Astrocyte of the hippocampus (primary cell): ENCODE measurements around the gene VWC2L.

Experiments used
- DNase-seq: peaks from one replicate; pipeline ENCODE4 v3.0.0; 2011; ENCODE audit warnings: low read depth, low spot score

The VWC2L gene

GRCh38 chr2:214410918-214411554 is at the start of gene VWC2L:
VWC2L (plus strand) TSS chr2:214411054; CDS start chr2:214414194, 3,140 bp downstream.
- DNase-seq: peak; percentile 95

- DNase-seq: no peak
Observed at GRCh38 chr2:214361116-214361515, 49.7 kb upstream of the VWC2L start.

GRCh38 chr2:214365549-214365948 is 45.3 kb upstream of the VWC2L start:
- DNase-seq: no peak

GRCh38 chr2:214367171-214367570 is 43.7 kb upstream of the VWC2L start:
- no peak for DNase-seq

GRCh38 chr2:214376618-214377285 is 34.1 kb upstream of the VWC2L start:
- DNase-seq: no peak

GRCh38 chr2:214377286-214377624 is 33.6 kb upstream of the VWC2L start:
- DNase-seq: peak; percentile 35

GRCh38 chr2:214378455-214379103 is 32.3 kb upstream of the VWC2L start:
- DNase-seq: peak; percentile 59

GRCh38 chr2:214379227-214379626 is 31.6 kb upstream of the VWC2L start:
- no peak for DNase-seq

- DNase-seq: no peak
Observed at GRCh38 chr2:214380681-214381080, 30.2 kb upstream of the VWC2L start.

- DNase-seq: no peak
Observed at GRCh38 chr2:214382229-214382628, 28.6 kb upstream of the VWC2L start.

- no peak for DNase-seq
Observed at GRCh38 chr2:214386720-214387119, 24.1 kb upstream of the VWC2L start.

GRCh38 chr2:214389334-214389733 is 21.5 kb upstream of the VWC2L start:
- no peak for DNase-seq

GRCh38 chr2:214393796-214394195 is 17.1 kb upstream of the VWC2L start:
- no peak for DNase-seq

- no peak for DNase-seq
Observed at GRCh38 chr2:214395040-214395439, 15.8 kb upstream of the VWC2L start.

GRCh38 chr2:214401580-214401979 is 9.3 kb upstream of the VWC2L start:
- no peak for DNase-seq

GRCh38 chr2:214410128-214410775 is 602 bp upstream of the VWC2L start:
- peak; percentile 16 for DNase-seq

GRCh38 chr2:214412679-214413078 is 1.8 kb downstream of the VWC2L start:
- no peak for DNase-seq

- no peak for DNase-seq
Observed at GRCh38 chr2:214436470-214436869, 25.6 kb downstream of the VWC2L start.

GRCh38 chr2:214450118-214450894 is 39.5 kb downstream of the VWC2L start:
- no peak for DNase-seq

GRCh38 chr2:214451516-214452275 is 40.8 kb downstream of the VWC2L start:
- DNase-seq: no peak
